Nephron progenitor cell (in vitro differentiated cells): Measurements from ENCODE around the gene ITPKA.

Source experiments
- DNase-seq: peaks from one replicate; pipeline ENCODE4 v3.0.0; 2021
- H3K27ac Mint-ChIP-seq: 2 replicates; pipeline ENCODE4 v1.8.0; 2021; ENCODE audit warnings: mild to moderate bottlenecking, moderate library complexity, mixed read lengths
- H3K27me3 Mint-ChIP-seq: 2 replicates; pipeline ENCODE4 v1.8.0; 2021; ENCODE audit warnings: mild to moderate bottlenecking, low read depth, mixed read lengths; ENCODE audit not compliant: poor library complexity
- H3K36me3 Mint-ChIP-seq: 2 replicates; pipeline ENCODE4 v1.8.0; 2021; ENCODE audit warnings: low read depth, mixed read lengths
- H3K4me1 Mint-ChIP-seq: 2 replicates; pipeline ENCODE4 v1.8.0; 2021; ENCODE audit warnings: mixed read lengths
- H3K4me3 Mint-ChIP-seq: 2 replicates; pipeline ENCODE4 v1.8.0; 2021; ENCODE audit warnings: mild to moderate bottlenecking, moderate library complexity, mixed read lengths
- H3K9me3 Mint-ChIP-seq: 2 replicates; pipeline ENCODE4 v1.8.0; 2021; ENCODE audit warnings: mild to moderate bottlenecking, moderate library complexity, mixed read lengths
- CTCF ChIP-seq: fragments of 200-600 bp; sonication (generic); IDR thresholded peaks from 2 replicates; pipeline ENCODE4 v1.5.0; 2021; ENCODE audit warnings: antibody characterized with exemption

The ITPKA gene

GRCh38 chr15:41486286-41486685 lies 7.4 kb upstream of the ITPKA start:
- Mint-ChIP-seq H3K9me3 (no peaks in the 10 kb centered on the region), H3K4me1 (peaks cover 11% of the 10 kb centered on the region), H3K36me3 (peaks cover 30% of the 10 kb centered on the region), H3K4me3 (no peak overlapping the region), H3K27me3 (peaks cover 2% of the 10 kb centered on the region), H3K27ac (no peak overlapping the region)
- no peak for DNase-seq
- no peak for TF ChIP-seq CTCF

- Mint-ChIP-seq H3K36me3 (peaks cover 19% of the 10 kb centered on the region), H3K4me1 (peaks cover 20% of the 10 kb centered on the region), H3K4me3 (no peak overlapping the region), H3K27me3 (peaks cover 13% of the 10 kb centered on the region), H3K27ac (no peak overlapping the region), H3K9me3 (no peaks in the 10 kb centered on the region)
- no peak for DNase-seq
- no peak for TF ChIP-seq CTCF
Observed at GRCh38 chr15:41487381-41487780, 6.3 kb upstream of the ITPKA start.

GRCh38 chr15:41487802-41488201 lies 5.9 kb upstream of the ITPKA start:
- Mint-ChIP-seq H3K27me3 (peaks cover 17% of the 10 kb centered on the region), H3K4me1 (peaks cover 24% of the 10 kb centered on the region), H3K4me3 (no peak overlapping the region), H3K27ac (no peak overlapping the region), H3K9me3 (no peaks in the 10 kb centered on the region), H3K36me3 (peaks cover 15% of the 10 kb centered on the region)
- DNase-seq = no peak
- no peak for TF ChIP-seq CTCF

GRCh38 chr15:41489641-41490040 lies 4.0 kb upstream of the ITPKA start:
- Mint-ChIP-seq H3K4me3 (no peak overlapping the region), H3K9me3 (no peaks in the 10 kb centered on the region), H3K27ac (no peak overlapping the region), H3K4me1 (peaks cover 27% of the 10 kb centered on the region), H3K27me3 (peaks cover 30% of the 10 kb centered on the region), H3K36me3 (no peaks in the 10 kb centered on the region)
- no peak for DNase-seq
- no peak for TF ChIP-seq CTCF

- DNase-seq = no peak
- peaks cover 37% of the 10 kb centered on the region for H3K27me3 Mint-ChIP-seq
- peaks cover 27% of the 10 kb centered on the region for H3K4me1 Mint-ChIP-seq
- no peak overlapping the region for H3K27ac Mint-ChIP-seq
- no peaks in the 10 kb centered on the region for H3K9me3 Mint-ChIP-seq
- H3K36me3 Mint-ChIP-seq = no peaks in the 10 kb centered on the region
- no peak for TF ChIP-seq CTCF
- H3K4me3 Mint-ChIP-seq = no peak overlapping the region
Observed at GRCh38 chr15:41490355-41490754, 3.3 kb upstream of the ITPKA start.

GRCh38 chr15:41491889-41492288 lies 1.8 kb upstream of the ITPKA start:
- no peak for DNase-seq
- Mint-ChIP-seq H3K27ac (no peak overlapping the region), H3K36me3 (no peaks in the 10 kb centered on the region), H3K4me1 (peaks cover 27% of the 10 kb centered on the region), H3K27me3 (peaks cover 52% of the 10 kb centered on the region), H3K4me3 (peak overlapping the region; percentile 21), H3K9me3 (no peaks in the 10 kb centered on the region)
- no peak for TF ChIP-seq CTCF
